ENCODE measurements around the gene ADPRHL1.

The ADPRHL1 gene

GRCh38 chr13:113452942-113453901, at the start of gene ADPRHL1:
ADPRHL1 (minus strand) TSS chr13:113453488; CDS start chr13:113453437, 51 bp downstream.
- H3K27ac ChIP-seq: no peak within 1 kb of the TSS
- TF ChIP-seq CTCF (conservative IDR thresholded peaks at IDR 0.05): no peak
- no peak for TF ChIP-seq ZFX (IDR thresholded peaks at IDR 0.05)

- TF ChIP-seq ZFX (IDR thresholded peaks at IDR 0.05): no peak
- H3K27ac ChIP-seq: no peak overlapping the region
These were observed 49.4 kb upstream of the ADPRHL1 start for GRCh38 chr13:113502686-113503085.

DNA sequence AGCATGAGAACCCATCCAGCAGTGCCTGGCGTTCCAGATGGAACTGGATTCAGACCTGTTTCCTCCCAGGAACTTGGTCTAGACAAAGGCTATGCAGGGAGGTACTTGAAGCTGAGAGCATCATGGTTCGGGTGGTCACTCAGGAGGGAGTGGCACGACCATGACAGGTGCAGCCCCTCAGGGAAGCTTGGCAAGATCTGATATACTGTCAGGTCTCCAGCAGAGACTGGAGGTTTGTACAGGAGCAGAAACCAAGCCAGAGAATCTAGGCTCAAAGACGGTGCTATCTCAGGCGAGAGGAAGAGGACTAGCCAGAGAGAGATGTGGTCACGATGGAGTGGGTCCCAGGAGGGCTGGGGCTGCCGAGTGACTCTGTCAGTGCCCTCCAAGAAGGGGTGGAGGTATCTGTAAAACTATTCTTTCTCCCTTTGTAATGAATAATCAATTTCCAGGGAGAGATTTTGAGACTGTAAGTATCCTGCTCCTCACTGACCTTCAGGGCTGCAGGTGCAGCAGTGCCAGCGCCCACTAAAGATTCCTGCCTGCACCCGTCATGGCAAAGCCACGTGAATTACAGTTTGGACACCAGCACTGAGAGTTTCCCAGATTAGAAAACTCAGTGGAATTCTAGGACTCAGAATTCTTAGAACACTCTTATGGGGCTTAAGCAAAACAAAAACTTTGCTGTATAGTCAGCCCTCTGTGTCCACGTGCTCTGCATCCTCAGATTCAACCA, 47.4 kb upstream of the ADPRHL1 start:
- TF ChIP-seq ZFX (IDR thresholded peaks at IDR 0.05) (no peak), CTCF (conservative IDR thresholded peaks at IDR 0.05) (no peak)
- H3K27ac ChIP-seq: no peak overlapping the region

- no peak for TF ChIP-seq CTCF (conservative IDR thresholded peaks at IDR 0.05)
- no peak for TF ChIP-seq ZFX (IDR thresholded peaks at IDR 0.05)
- H3K27ac ChIP-seq: no peak overlapping the region
These were observed 46.6 kb upstream of the ADPRHL1 start for GRCh38 chr13:113499936-113500335.

DNA sequence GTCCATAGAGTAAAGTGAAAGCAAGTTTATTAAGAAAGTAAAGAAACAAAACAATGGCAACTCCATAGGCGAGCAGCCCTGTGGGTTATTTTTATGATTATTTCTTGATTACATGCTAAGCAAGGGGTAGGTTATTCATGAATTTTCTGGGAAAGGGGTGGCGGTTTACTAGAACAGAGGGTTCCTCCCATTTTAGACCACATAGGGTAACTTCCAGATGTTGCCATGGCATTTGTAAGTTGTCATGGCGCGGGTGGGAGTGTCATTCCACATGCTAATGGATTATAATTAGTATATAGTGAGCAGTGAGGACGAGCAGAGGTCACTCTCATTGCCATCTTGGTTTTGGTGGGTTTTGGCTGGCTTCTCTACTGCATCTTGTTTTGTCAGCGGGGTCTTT, 45.6 kb upstream of the ADPRHL1 start:
- no peak overlapping the region for H3K27ac ChIP-seq
- no peak for TF ChIP-seq ZFX (IDR thresholded peaks at IDR 0.05)
- TF ChIP-seq CTCF (conservative IDR thresholded peaks at IDR 0.05): no peak

DNA sequence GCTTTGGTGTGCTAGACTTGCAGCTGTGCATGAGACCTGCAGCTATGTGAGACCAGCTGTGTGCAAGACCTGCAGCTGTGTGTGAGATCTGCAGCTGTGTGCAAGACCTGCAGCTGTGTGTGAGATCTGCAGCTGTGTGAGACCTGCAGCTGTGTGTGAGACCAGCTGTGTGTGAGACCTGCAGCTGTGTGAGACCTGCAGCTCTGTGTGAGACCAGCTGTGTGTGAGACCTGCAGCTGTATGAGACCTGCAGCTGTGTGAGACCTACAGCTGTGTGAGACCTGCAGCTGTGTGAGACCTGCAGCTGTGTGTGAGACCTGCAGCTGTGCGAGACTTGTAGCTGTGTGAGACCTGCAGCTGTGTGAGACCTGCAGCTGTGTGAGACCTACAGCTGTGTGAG, 43.9 kb upstream of the ADPRHL1 start:
- no peak overlapping the region for H3K27ac ChIP-seq
- TF ChIP-seq CTCF (conservative IDR thresholded peaks at IDR 0.05) (no peak), ZFX (IDR thresholded peaks at IDR 0.05) (no peak)

DNA sequence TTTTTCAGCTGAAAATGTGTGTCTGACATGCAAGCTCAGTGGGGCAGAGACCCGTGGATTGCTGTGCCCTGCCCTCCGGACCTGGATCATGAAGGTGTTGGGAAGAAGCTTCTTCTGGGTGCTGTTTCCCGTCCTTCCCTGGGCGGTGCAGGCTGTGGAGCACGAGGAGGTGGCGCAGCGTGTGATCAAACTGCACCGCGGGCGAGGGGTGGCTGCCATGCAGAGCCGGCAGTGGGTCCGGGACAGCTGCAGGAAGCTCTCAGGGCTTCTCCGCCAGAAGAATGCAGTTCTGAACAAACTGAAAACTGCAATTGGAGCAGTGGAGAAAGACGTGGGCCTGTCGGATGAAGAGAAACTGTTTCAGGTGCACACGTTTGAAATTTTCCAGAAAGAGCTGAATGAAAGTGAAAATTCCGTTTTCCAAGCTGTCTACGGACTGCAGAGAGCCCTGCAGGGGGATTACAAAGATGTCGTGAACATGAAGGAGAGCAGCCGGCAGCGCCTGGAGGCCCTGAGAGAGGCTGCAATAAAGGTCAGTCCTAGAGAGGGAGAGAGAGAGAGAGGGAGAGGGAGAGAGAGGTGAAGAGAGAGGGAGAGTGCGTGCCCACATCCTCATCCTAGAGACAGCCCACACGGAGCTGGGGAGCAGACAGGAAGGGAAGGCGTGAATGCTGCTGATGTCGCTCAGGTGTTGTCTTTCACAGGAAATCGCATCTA, 42.4 kb upstream of the ADPRHL1 start:
- peak overlapping the region; percentile 5; the same call in 1 of the 2 replicates for H3K27ac ChIP-seq
- TF ChIP-seq CTCF (conservative IDR thresholded peaks at IDR 0.05) (no peak), ZFX (IDR thresholded peaks at IDR 0.05) (no peak)
